HCT116 (cell line): ENCODE data around the gene TIGAR.

Experiments
- CBX3 ChIP-seq: IDR thresholded peaks from 2 replicates; pipeline ENCODE4 v1.6.1; 2012; ENCODE audit warnings: low read depth
- CEBPB ChIP-seq: IDR thresholded peaks from 2 replicates; pipeline ENCODE4 v1.6.1; 2012; ENCODE audit warnings: low read depth
- EZH2 ChIP-seq: fragments of 200-600 bp; sonication (generic); IDR thresholded peaks from 2 replicates; pipeline ENCODE4 v1.6.1; 2017; ENCODE audit warnings: antibody characterized with exemption, mixed run types
- JUND ChIP-seq: IDR thresholded peaks from 2 replicates; pipeline ENCODE4 v1.6.1; 2012
- POLR2A ChIP-seq: IDR thresholded peaks from 2 replicates; pipeline ENCODE4 v1.7.0; 2011; ENCODE audit warnings: borderline replicate concordance; ENCODE audit not compliant: insufficient read depth, insufficient read length; ENCODE audit errors: extremely low read depth
- POLR2AphosphoS5 ChIP-seq: IDR thresholded peaks from 2 replicates; pipeline ENCODE4 v1.6.1; 2011; ENCODE audit warnings: mild to moderate bottlenecking, low read depth, low read length, moderate library complexity
- SIN3A ChIP-seq: IDR thresholded peaks from 2 replicates; pipeline ENCODE4 v1.6.1; 2012; ENCODE audit warnings: low read depth
- TCF7L2 ChIP-seq: IDR thresholded peaks from 2 replicates; pipeline ENCODE4 v1.7.0; 2011; ENCODE audit warnings: borderline replicate concordance, inconsistent platforms; ENCODE audit not compliant: insufficient read depth, insufficient read length; ENCODE audit errors: extremely low read depth
- YY1 ChIP-seq: IDR thresholded peaks from 2 replicates; pipeline ENCODE4 v1.6.1; 2011; ENCODE audit warnings: low read length, low read depth, moderate library complexity, mild to moderate bottlenecking; ENCODE audit not compliant: insufficient replicate concordance; ENCODE audit errors: extremely low read depth
- TF ChIP-seq, protein P1 (sequence below), 3 experiments: fragments of 200-600 bp in 1 of 3; sonication (generic) in 1 of 3; IDR thresholded peaks in 2 of 3; conservative IDR thresholded peaks in 1 of 3; 2 replicates each; pipeline ENCODE4 v1.5.1; 2012 to 2017; ENCODE audit warnings: low read depth in 2 of 3, low read length in 2 of 3, antibody characterized with exemption in 1 of 3, borderline replicate concordance in 1 of 3, control low read depth in 1 of 3, mild to moderate bottlenecking in 1 of 3, mixed read lengths in 1 of 3, mixed run types in 1 of 3, moderate library complexity in 1 of 3; ENCODE audit not compliant: insufficient read depth in 1 of 3

DNA sequence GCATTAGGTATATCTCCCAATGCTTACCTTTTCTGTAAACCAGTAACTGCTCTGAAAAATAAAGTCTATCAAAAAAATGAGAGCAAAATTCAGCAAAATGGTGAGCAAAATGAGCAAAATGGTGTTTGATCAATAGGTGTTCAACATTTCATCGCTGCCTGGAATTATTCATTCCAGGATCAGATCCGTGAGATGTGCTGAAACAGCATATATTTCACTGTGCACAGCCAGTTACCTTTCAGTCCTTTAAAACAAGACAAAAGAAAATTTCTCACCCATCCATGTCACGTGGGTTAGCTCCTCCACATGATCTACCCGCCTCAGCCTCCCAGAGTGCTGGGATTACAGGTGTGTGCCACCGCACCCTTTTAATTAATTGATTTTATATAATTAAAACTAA lies 66.6 kb downstream of the TIGAR start:
- TF ChIP-seq, protein P1, sequence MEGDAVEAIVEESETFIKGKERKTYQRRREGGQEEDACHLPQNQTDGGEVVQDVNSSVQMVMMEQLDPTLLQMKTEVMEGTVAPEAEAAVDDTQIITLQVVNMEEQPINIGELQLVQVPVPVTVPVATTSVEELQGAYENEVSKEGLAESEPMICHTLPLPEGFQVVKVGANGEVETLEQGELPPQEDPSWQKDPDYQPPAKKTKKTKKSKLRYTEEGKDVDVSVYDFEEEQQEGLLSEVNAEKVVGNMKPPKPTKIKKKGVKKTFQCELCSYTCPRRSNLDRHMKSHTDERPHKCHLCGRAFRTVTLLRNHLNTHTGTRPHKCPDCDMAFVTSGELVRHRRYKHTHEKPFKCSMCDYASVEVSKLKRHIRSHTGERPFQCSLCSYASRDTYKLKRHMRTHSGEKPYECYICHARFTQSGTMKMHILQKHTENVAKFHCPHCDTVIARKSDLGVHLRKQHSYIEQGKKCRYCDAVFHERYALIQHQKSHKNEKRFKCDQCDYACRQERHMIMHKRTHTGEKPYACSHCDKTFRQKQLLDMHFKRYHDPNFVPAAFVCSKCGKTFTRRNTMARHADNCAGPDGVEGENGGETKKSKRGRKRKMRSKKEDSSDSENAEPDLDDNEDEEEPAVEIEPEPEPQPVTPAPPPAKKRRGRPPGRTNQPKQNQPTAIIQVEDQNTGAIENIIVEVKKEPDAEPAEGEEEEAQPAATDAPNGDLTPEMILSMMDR (IDR thresholded peaks at IDR 0.05 in 2 of 3, conservative IDR thresholded peaks at IDR 0.05 in 1 of 3; ENCODE audit: borderline replicate concordance in 1 of 3, insufficient read depth in 1 of 3, low read depth in 2 of 3, low read length in 2 of 3) = no peak
- TF ChIP-seq POLR2A (no peak), POLR2AphosphoS5 (no peak), YY1 (no peak), CBX3 (no peak), CEBPB (no peak), EZH2 (no peak), TCF7L2 (no peak), SIN3A (no peak), JUND (no peak)
